SK-N-SH treated with all-trans-retinoic acid at 6 μM for 48 hours (cell line): ENCODE results near the gene LCLAT1.
"Not testable (repeated sequence)": the region's sequence is repeated elsewhere in the genome, so short reads cannot be mapped to it uniquely, and the experiment has no call there.

Experiments
- ATAC-seq: fragments of 200-7000 bp; cut with Tn5 transposase; 3 replicates; pipeline ENCODE4 v1.9.1; 2020; ENCODE audit warnings: mild to moderate bottlenecking, moderate library complexity
- BACH2 ChIP-seq: fragments of 250-450 bp; sonication (Bioruptor Pico); IDR thresholded peaks from 2 replicates; pipeline ENCODE4 v1.9.0; 2021; ENCODE audit warnings: mild to moderate bottlenecking, borderline replicate concordance
- CREB5 ChIP-seq: fragments of 250-450 bp; sonication (Bioruptor Pico); IDR thresholded peaks from 2 replicates; pipeline ENCODE4 v1.5.1; 2020; ENCODE audit warnings: low read depth, mild to moderate bottlenecking, moderate library complexity
- CSDC2 ChIP-seq: fragments of 250-450 bp; sonication (Bioruptor Pico); IDR thresholded peaks from 2 replicates; pipeline ENCODE4 v1.5.0; 2020; ENCODE audit warnings: mild to moderate bottlenecking, moderate library complexity
- CSRNP3 ChIP-seq: fragments of 250-450 bp; sonication (Bioruptor Pico); IDR thresholded peaks from 2 replicates; pipeline ENCODE4 v1.5.1; 2021; ENCODE audit warnings: mild to moderate bottlenecking, moderate library complexity
- ESRRG ChIP-seq: fragments of 250-450 bp; sonication (Bioruptor Pico); IDR thresholded peaks from 2 replicates; pipeline ENCODE4 v1.6.1; 2021; ENCODE audit warnings: mild to moderate bottlenecking
- GLIS3 ChIP-seq: fragments of 250-450 bp; sonication (Bioruptor Pico); IDR thresholded peaks from 2 replicates; pipeline ENCODE4 v1.5.0; 2020; ENCODE audit warnings: mild to moderate bottlenecking, moderate library complexity
- ISL1 ChIP-seq: fragments of 250-450 bp; sonication (Bioruptor Pico); IDR thresholded peaks from 2 replicates; pipeline ENCODE4 v2.1.2; 2022; ENCODE audit warnings: mild to moderate bottlenecking, moderate library complexity
- OSR1 ChIP-seq: fragments of 250-450 bp; sonication (Bioruptor Pico); IDR thresholded peaks from 2 replicates; pipeline ENCODE4 v1.8.0; 2022; ENCODE audit warnings: moderate library complexity, mild to moderate bottlenecking, inconsistent platforms
- PATZ1 ChIP-seq: fragments of 250-450 bp; sonication (Bioruptor Pico); IDR thresholded peaks from 2 replicates; pipeline ENCODE4 v1.8.0; 2020; ENCODE audit warnings: mild to moderate bottlenecking, moderate library complexity, borderline replicate concordance
- PPARA ChIP-seq: fragments of 250-450 bp; sonication (Bioruptor Pico); IDR thresholded peaks from 2 replicates; pipeline ENCODE4 v1.5.0; 2020; ENCODE audit warnings: mild to moderate bottlenecking, borderline replicate concordance
- RARB ChIP-seq: fragments of 250-450 bp; sonication (Bioruptor Pico); IDR thresholded peaks from 2 replicates; pipeline ENCODE4 v1.8.0; 2021; ENCODE audit warnings: mild to moderate bottlenecking, moderate library complexity
- SNAI2 ChIP-seq: fragments of 250-450 bp; sonication (Bioruptor Pico); IDR thresholded peaks from 2 replicates; pipeline ENCODE4 v1.5.0; 2020; ENCODE audit warnings: mild to moderate bottlenecking, moderate library complexity
- TCF4 ChIP-seq: fragments of 250-450 bp; sonication (Bioruptor Pico); IDR thresholded peaks from 2 replicates; pipeline ENCODE4 v1.8.0; 2021; ENCODE audit warnings: mild to moderate bottlenecking, moderate library complexity, borderline replicate concordance
- ZC3H10 ChIP-seq: fragments of 250-450 bp; sonication (Bioruptor Pico); IDR thresholded peaks from 2 replicates; pipeline ENCODE4 v1.5.1; 2021; ENCODE audit warnings: mild to moderate bottlenecking, moderate library complexity
- ZFP3 ChIP-seq: fragments of 250-450 bp; sonication (Bioruptor Pico); IDR thresholded peaks from 2 replicates; pipeline ENCODE4 v1.5.0; 2020; ENCODE audit warnings: mild to moderate bottlenecking, moderate library complexity
- ZFP30 ChIP-seq: fragments of 450-650 bp; formaldehyde crosslinking; IDR thresholded peaks from 2 replicates; pipeline ENCODE4 v1.5.0; 2022; ENCODE audit warnings: mild to moderate bottlenecking, moderate library complexity
- ZNF565 ChIP-seq: fragments of 450-650 bp; formaldehyde crosslinking; conservative IDR thresholded peaks from 2 replicates; pipeline ENCODE4 v1.5.0; 2020; ENCODE audit warnings: low read depth, mild to moderate bottlenecking, moderate library complexity
- ZNF70 ChIP-seq: fragments of 450-650 bp; formaldehyde crosslinking; IDR thresholded peaks from 2 replicates; pipeline ENCODE4 v1.5.0; 2020; ENCODE audit warnings: mild to moderate bottlenecking, moderate library complexity
- ZNF8 ChIP-seq: fragments of 450-650 bp; formaldehyde crosslinking; IDR thresholded peaks from 2 replicates; pipeline ENCODE4 v1.5.0; 2020; ENCODE audit warnings: mild to moderate bottlenecking, moderate library complexity

Gene LCLAT1

GRCh38 chr2:30510409-30510808, 63.4 kb downstream of the LCLAT1 start:
- TF ChIP-seq ZNF565 (CRISPR knock-in tag) (no peak), ESRRG (CRISPR knock-in tag) (no peak), CREB5 (CRISPR knock-in tag) (no peak), CSDC2 (CRISPR knock-in tag) (no peak), GLIS3 (no peak), SNAI2 (0 out of 2 replicates have a peak, but pooled peaks have one; percentile 74), RARB (no peak), ISL1 (CRISPR knock-in tag) (peak; percentile 64), ZC3H10 (CRISPR knock-in tag) (no peak), ZNF70 (CRISPR knock-in tag) (no peak), TCF4 (CRISPR knock-in tag) (0 out of 2 replicates have a peak, but pooled peaks have one; percentile 23)
- ATAC-seq: peak; percentile 9; the same call in 2 of the 3 replicates

GRCh38 chr2:30511122-30512083, 64.4 kb downstream of the LCLAT1 start:
- peak; percentile 90 for ATAC-seq
- TF ChIP-seq PATZ1 (CRISPR knock-in tag): no peak
- TF ChIP-seq ZC3H10 (CRISPR knock-in tag): no peak
- no peak for TF ChIP-seq TCF4 (CRISPR knock-in tag)
- peak; percentile 52; the same call in 1 of the 2 replicates for TF ChIP-seq ISL1 (CRISPR knock-in tag)
- 0 out of 2 replicates have a peak, but pooled peaks have one; percentile 38 for TF ChIP-seq ZNF70 (CRISPR knock-in tag)
- TF ChIP-seq CREB5 (CRISPR knock-in tag): no peak
- 0 out of 2 replicates have a peak, but pooled peaks have one; percentile 50 for TF ChIP-seq ZNF565 (CRISPR knock-in tag)
- TF ChIP-seq CSRNP3 (CRISPR knock-in tag): no peak
- no peak for TF ChIP-seq ZNF8 (CRISPR knock-in tag)
- TF ChIP-seq ZFP30 (CRISPR knock-in tag): peak; percentile 75
- TF ChIP-seq BACH2 (CRISPR knock-in tag): no peak
- TF ChIP-seq PPARA: no peak

GRCh38 chr2:30512243-30512886, 65.3 kb downstream of the LCLAT1 start:
- TF ChIP-seq OSR1 (CRISPR knock-in tag) (no peak), PATZ1 (CRISPR knock-in tag) (no peak), ESRRG (CRISPR knock-in tag) (no peak), BACH2 (CRISPR knock-in tag) (no peak), CSRNP3 (CRISPR knock-in tag) (no peak), PPARA (no peak), ZNF565 (CRISPR knock-in tag) (no peak), CREB5 (CRISPR knock-in tag) (no peak), ZFP3 (CRISPR knock-in tag) (no peak), GLIS3 (no peak), SNAI2 (no peak), RARB (no peak)
- TF ChIP-seq, all 23 proteins: peak for 0
- ATAC-seq: no peak

- not testable (repeated sequence) for ATAC-seq
These were observed 66.6 kb downstream of the LCLAT1 start for GRCh38 chr2:30513649-30514048.
